Small intestine (tissue), 16 donors: ENCODE measurements around the gene CNOT1. TPM values are rescaled to one million over a fixed set of nuclear protein-coding genes. Genes with fewer than 3 reads are reported as not detected.
A peak's percentile ranks its signal among the peaks of the same experiment; 100 is the strongest.

Experiments
- DNase-seq, 2 donors: peaks; one replicate each; pipeline versions ENCODE4 v3.0.0 to v3.0.0-alpha.2; 2013
- FAIRE-seq: peaks from 2 replicates; lab custom pipeline; 2012; peaks lifted over from hg19 to GRCh38; lab: Jason Lieb, UNC
- H3K27ac ChIP-seq, 3 donors: one replicate each; pipeline ENCODE4 v1.5.1; 2013; ENCODE audit warnings: low read length in 2 of 3, mild to moderate bottlenecking in 2 of 3, control low read depth in 1 of 3, inconsistent platforms in 1 of 3, low read depth in 1 of 3, moderate library complexity in 1 of 3
- H3K27me3 ChIP-seq, 3 donors: one replicate each; pipeline ENCODE4 v1.6.1; 2013; ENCODE audit warnings: low read length in 3 of 3, inconsistent platforms in 1 of 3; ENCODE audit not compliant: control insufficient read depth in 3 of 3, insufficient read depth in 3 of 3
- H3K36me3 ChIP-seq, 3 donors: one replicate each; pipeline ENCODE4 v1.6.1; 2013; ENCODE audit warnings: low read length in 3 of 3, inconsistent platforms in 1 of 3, low read depth in 1 of 3, mild to moderate bottlenecking in 1 of 3, moderate library complexity in 1 of 3; ENCODE audit not compliant: control insufficient read depth in 3 of 3, insufficient read depth in 2 of 3
- H3K4me1 ChIP-seq, 3 donors: one replicate each; pipeline ENCODE4 v1.6.1; 2013; ENCODE audit warnings: low read length in 2 of 3, inconsistent platforms in 1 of 3, low read depth in 1 of 3, mild to moderate bottlenecking in 1 of 3, moderate library complexity in 1 of 3; ENCODE audit not compliant: control insufficient read depth in 3 of 3, insufficient read depth in 2 of 3
- H3K4me3 ChIP-seq, 3 donors: one replicate each; pipeline ENCODE4 v1.5.1; 2013; ENCODE audit warnings: low read length in 3 of 3, control low read depth in 1 of 3, inconsistent platforms in 1 of 3, low read depth in 1 of 3, mild to moderate bottlenecking in 1 of 3, moderate library complexity in 1 of 3
- H3K9me3 ChIP-seq, 2 donors: one replicate each; pipeline ENCODE4 v1.6.1; 2013; ENCODE audit warnings: low read depth in 1 of 2, low read length in 1 of 2; ENCODE audit not compliant: control insufficient read depth in 2 of 2, insufficient read depth in 1 of 2
- WGBS, 3 donors: extraction: QIAGEN DNeasy Blood & Tissue Kit; methylation state at CpG; one replicate each; pipeline ENCODE4 v1.1.7; 2013; 5-methylcytosine and 5-hydroxymethylcytosine counted together
- long read RNA-seq, 10 donors: transcript quantifications; one replicate each; lab custom pipeline, GENCODE V29; 2026
- polyA plus RNA-seq, 4 donors: library from polyadenylated mRNA; stranded (reverse) in 3 of 4; unstranded in 1 of 4; fragments of 200-250 nt in 3 of 4; fragments of 120-200 nt in 1 of 4; gene quantifications; one replicate each; pipeline versions ENCODE4 v1.2.1 to v1.2.3, GENCODE V29; 2013
- donor health status: healthy with polysubstance abuse.
- donor health status: control.
- donor health status: control.
- donor health status: Bipolar disorder and iron deficiency.
- donor health status: healthy.

Gene CNOT1
- polyA plus RNA-seq: 100 to 1,000 TPM in 3 of 4 donors, 10 to 100 TPM in 1; 79.4 to 190 (median 105) TPM
- long read RNA-seq, donor 1: 0 reads
- long read RNA-seq, donor 2, full-length matches to known transcripts: 5 of 5 reads
- long read RNA-seq, donor 2, partial matches to known transcripts: 0 of 5 reads
- long read RNA-seq, donor 2, other reads (novel, unspliced or antisense): 0 of 5 reads
- long read RNA-seq, donor 3, transcript CNOT1-221 (4 exons, 493 nt): major isoform, 6 of 33 reads
- long read RNA-seq, donor 3, partial matches to known transcripts: 20 of 33 reads
- long read RNA-seq, donor 3, other reads (novel, unspliced or antisense): 0 of 33 reads
- long read RNA-seq, donor 4: 0 reads
- long read RNA-seq, donor 5, partial matches to known transcripts: 0 of 3 reads
- long read RNA-seq, donor 5, other reads (novel, unspliced or antisense): 0 of 3 reads
- long read RNA-seq, donor 6, transcript CNOT1-221 (4 exons, 493 nt): major isoform, 6 of 8 reads
- long read RNA-seq, donor 6, partial matches to known transcripts: 0 of 8 reads
- long read RNA-seq, donor 6, other reads (novel, unspliced or antisense): 0 of 8 reads
- long read RNA-seq, donor 7, partial matches to known transcripts: 0 of 4 reads
- long read RNA-seq, donor 7, other reads (novel, unspliced or antisense): 0 of 4 reads
- long read RNA-seq, donor 8, partial matches to known transcripts: 0 of 3 reads
- long read RNA-seq, donor 8, other reads (novel, unspliced or antisense): 0 of 3 reads
- long read RNA-seq, donor 9, partial matches to known transcripts: 0 of 1 reads
- long read RNA-seq, donor 9, other reads (novel, unspliced or antisense): 0 of 1 reads
- long read RNA-seq, donor 10, transcript CNOT1-221 (4 exons, 493 nt): major isoform, 7 of 21 reads
- long read RNA-seq, donor 10, partial matches to known transcripts: 11 of 21 reads
- long read RNA-seq, donor 10, other reads (novel, unspliced or antisense): 0 of 21 reads

DNA sequence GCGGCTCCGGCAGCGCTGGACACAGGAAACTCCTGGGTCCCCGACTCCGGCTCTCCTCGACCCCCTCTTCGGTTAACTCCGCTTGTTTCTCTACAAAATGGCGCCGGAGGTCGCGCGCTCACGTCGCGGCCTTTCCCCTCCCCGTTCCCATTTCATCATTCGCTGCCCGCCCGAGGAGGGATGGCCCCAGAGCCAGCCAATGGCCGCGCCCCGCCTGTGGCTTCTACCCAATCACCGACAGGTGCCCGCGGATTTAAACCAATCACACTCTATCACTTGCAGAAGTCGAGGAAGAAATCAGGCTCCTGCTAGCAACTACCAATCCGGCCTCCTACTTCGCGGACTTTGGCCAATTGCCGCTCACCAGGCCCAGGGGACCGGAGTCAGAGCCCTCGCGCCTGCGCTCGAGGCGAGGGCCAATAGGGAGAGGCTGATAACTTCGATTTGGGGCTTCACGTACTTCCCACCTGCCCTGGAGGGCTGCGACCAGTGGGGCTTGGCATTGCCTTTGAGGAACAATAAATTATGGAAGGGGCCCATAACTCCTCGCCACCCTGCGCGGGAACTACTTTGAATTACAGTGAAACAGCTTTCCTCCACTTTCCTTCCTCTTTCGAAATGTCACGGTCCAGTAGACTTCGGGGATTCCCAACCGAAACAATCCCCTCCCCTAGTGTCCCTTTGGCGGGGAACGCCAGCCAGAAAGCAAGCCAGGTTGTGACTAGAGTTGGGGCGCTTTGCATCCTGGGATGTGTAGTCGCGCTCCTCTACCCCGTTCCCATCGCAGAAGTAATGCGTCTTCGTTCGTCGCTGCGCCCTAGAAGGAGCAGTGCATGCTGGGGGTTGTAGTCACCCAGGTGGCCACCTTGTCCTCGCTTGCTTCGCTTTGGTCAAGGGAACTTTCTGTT lies at the start of gene CNOT1:
Gene CNOT1, minus strand, starts transcription at position 94 of the 908 bp plus-strand sequence. CDS start 30,489 bp downstream, outside the sequence.
- peak; percentile 99 to 100 for DNase-seq

DNA sequence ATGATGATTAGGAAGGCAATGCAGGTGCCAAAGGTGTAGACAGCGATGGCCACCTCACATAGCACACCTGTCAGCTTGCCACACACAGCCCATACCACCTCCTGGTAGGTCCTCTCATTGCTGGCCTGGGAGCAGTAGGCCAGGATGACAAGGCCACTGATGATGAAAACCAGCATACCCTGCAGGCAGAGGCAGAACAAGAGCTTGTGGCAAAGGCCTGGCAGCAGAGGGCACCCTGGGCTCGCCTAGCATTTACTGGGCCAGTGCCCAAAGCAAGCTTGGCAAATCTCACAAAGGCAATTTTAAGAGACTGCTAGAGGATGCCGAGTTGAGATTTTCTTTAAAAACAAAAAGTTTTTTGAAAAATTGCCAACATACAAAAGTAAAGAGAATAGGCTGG lies 49.1 kb upstream of the CNOT1 start:
- 76 to 81% (median 79%) methylated on average over 3 of the region's 3 CpGs for WGBS, 3 donors
- Histone ChIP-seq H3K36me3 (peaks cover 2 to 57% (median 6%) of the 10 kb centered on the region in 3 donors), H3K9me3 (no peaks in the 10 kb centered on the region), H3K4me3 (no peak overlapping the region), H3K27me3 (no peaks in the 10 kb centered on the region), H3K4me1 (peaks cover 0 to 8% (median 1%) of the 10 kb centered on the region in 3 donors), H3K27ac (no peak overlapping the region)
- FAIRE-seq (no peak), DNase-seq (peak in 1 of 2 donors; percentile 21)

More for the DNA sequence above, at the start of gene CNOT1:
- no peak for FAIRE-seq
- H3K9me3 ChIP-seq: no peaks in the 10 kb centered on the region
- peaks cover 0 to 13% (median 0%) of the 10 kb centered on the region in 3 donors for H3K4me1 ChIP-seq
- 0% methylated on average over 60 to 61 of the region's 61 CpGs for WGBS, 3 donors
- no peaks in the 10 kb centered on the region for H3K27me3 ChIP-seq
- H3K27ac ChIP-seq: peak within 1 kb of the TSS; percentile 99 to 100 (median 99)
- peaks cover 0 to 6% (median 0%) of the 10 kb centered on the region in 3 donors for H3K36me3 ChIP-seq
- peak within 1 kb of the TSS; percentile 91 to 100 (median 98) for H3K4me3 ChIP-seq

DNA sequence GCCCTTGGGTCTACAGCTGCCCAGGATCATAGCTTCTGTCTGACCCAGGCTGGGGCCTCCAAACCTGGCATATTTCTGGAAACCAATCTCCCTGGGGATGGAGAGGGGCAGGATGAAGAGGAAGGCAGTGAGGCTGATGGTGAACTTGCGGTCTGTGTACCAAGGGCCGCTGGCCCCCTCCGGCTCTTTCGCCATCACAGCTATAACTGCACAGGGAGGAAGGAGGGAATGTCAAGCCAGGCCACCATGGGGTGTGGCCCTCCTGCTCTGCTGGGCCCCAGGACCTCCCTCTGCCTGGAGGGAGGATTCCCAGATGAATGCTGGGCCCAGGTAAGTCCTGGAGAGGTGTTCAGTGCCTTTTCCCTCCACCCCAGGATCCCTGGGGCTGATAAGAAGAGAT lies 48.6 kb upstream of the CNOT1 start:
- Histone ChIP-seq H3K9me3 (no peaks in the 10 kb centered on the region), H3K27me3 (no peaks in the 10 kb centered on the region), H3K36me3 (peaks cover 2 to 60% (median 6%) of the 10 kb centered on the region in 3 donors), H3K27ac (no peak overlapping the region), H3K4me1 (peaks cover 0 to 3% (median 0%) of the 10 kb centered on the region in 3 donors), H3K4me3 (no peak overlapping the region)
- DNase-seq (no peak), FAIRE-seq (no peak)
- 94 to 100% (median 98%) methylated on average over 4 of the region's 4 CpGs for WGBS, 3 donors

DNA sequence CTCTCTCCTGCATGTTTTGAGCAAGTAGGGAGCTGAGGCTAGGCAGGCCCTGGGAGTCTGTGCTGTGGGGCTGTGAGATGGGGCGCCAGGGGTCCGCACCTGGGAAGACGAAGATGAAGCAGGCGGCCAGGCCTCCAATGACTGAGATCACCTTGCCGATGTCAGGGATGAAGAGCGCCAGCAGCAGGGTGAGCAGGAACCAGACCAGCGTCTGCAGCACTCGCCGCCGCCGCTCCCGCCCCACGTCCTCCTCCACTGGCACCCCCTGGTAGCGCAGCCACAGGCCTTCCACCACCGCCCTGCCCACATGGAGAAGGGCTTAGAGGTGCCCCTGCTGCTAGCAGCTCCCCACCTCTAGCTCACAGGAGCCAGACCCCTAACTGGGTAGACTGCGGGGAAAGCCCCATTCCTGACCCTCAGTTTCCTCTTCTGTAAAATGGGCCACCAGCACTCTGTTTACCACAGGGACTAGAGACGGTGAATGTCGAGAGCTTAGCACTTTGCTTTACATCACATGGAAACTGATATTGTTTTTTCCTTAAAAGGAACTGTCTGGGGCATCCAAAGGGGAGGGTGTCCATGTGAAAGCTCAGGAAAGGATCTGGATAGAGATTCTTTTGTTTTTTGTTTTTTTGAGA lies 41.4 kb upstream of the CNOT1 start:
- WGBS, 3 donors: 94 to 97% (median 95%) methylated on average over 17 to 18 of the region's 18 CpGs
- no peaks in the 10 kb centered on the region for H3K27me3 ChIP-seq
- H3K4me1 ChIP-seq: no peaks in the 10 kb centered on the region
- H3K4me3 ChIP-seq: no peak overlapping the region
- peaks cover 2 to 65% (median 3%) of the 10 kb centered on the region in 3 donors for H3K36me3 ChIP-seq
- H3K9me3 ChIP-seq: no peaks in the 10 kb centered on the region
- FAIRE-seq (no peak), DNase-seq (no peak)
- H3K27ac ChIP-seq: no peak overlapping the region

DNA sequence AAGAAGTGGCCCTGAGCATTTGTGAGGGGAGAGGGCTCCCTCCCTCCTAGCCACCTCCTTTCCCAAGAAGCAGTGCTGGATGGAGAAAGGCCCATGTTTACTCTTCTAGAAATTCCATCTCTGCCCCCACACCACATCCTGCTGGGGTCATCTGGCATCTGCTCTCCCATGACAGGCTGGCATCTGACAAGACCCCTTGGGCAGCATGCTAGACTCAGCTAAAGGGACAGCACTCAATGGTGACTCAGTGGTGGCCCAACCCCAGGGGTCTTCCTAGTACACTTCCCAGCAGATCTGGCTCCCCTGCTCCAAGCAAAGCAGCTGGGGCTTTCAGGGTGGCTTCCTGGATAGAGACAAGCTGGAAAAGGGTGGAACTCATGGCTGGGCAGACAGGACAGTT lies 40.6 kb upstream of the CNOT1 start:
- Histone ChIP-seq H3K4me1 (no peaks in the 10 kb centered on the region), H3K36me3 (peaks cover 0 to 60% (median 2%) of the 10 kb centered on the region in 3 donors), H3K27ac (no peak overlapping the region), H3K27me3 (no peaks in the 10 kb centered on the region), H3K4me3 (no peak overlapping the region), H3K9me3 (no peaks in the 10 kb centered on the region)
- DNase-seq (no peak), FAIRE-seq (no peak)

DNA sequence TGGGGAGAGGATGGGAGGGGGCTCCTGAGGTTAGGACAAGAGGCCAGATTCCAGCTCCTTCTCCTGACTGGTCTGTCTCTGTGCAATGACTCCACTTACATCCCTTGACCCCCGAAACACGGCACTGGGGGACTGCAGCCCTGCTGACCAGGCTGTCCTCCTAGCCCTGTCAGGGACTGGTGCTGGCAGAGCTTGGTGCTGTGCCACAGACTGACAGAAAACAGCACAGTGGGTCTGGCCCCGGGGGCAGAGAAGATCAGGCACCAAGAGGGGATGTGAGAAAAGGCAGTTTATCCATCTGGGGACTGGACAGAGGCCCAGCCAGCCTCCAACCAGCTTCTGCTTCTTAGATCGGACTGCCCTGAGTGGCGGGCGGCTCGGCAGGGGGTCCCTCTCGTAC lies 35.6 kb upstream of the CNOT1 start:
- FAIRE-seq: no peak
- 83 to 90% (median 84%) methylated on average over 8 of the region's 8 CpGs for WGBS, 3 donors
- peaks cover 0 to 21% (median 2%) of the 10 kb centered on the region in 3 donors for H3K36me3 ChIP-seq
- H3K4me1 ChIP-seq: no peaks in the 10 kb centered on the region
- no peak for DNase-seq
- no peak overlapping the region for H3K27ac ChIP-seq
- H3K9me3 ChIP-seq: no peaks in the 10 kb centered on the region
- no peak overlapping the region for H3K4me3 ChIP-seq
- H3K27me3 ChIP-seq: no peaks in the 10 kb centered on the region

DNA sequence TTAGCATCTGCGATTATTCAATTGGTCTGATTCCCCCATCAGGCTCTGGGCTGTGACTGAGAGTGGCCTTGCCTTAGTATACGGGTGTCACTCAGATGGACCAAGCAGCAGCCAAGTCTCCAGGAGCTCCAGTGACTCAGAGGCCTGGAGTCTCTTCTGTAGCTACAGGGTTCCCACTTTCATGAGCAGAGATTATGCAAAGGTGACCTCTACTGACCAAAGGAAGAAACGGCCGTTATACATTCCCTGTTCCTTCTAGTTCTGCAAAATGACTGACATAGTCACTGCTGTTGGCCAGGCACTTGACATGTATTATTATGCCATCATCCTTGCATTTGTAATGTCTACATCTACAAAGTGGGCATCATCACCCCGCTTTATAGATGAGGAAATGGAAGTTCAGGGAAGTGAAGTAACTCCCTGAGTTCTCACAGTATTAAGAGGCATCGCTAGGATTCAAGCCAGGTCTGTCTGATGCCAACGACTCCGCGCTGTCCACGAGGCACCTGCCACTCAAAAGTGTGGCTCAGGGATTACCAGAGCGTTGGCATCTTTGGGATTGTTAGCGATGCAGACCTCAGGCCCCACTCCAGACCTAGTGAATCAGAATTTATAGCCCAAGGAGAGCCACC lies 31.7 kb upstream of the CNOT1 start:
- no peak for FAIRE-seq

More for the DNA sequence above, 31.7 kb upstream of the CNOT1 start:
- H3K9me3 ChIP-seq: no peaks in the 10 kb centered on the region
- no peak overlapping the region for H3K27ac ChIP-seq
- 24 to 41% (median 27%) methylated on average over 12 of the region's 12 CpGs for WGBS, 3 donors
- H3K27me3 ChIP-seq: no peaks in the 10 kb centered on the region
- DNase-seq: peak; percentile 82 to 92
- H3K36me3 ChIP-seq: peaks cover 0 to 6% (median 0%) of the 10 kb centered on the region in 3 donors
- peaks cover 0 to 10% (median 0%) of the 10 kb centered on the region in 3 donors for H3K4me1 ChIP-seq
- H3K4me3 ChIP-seq: no peak overlapping the region
